OCI-LY7 (cell line): ENCODE results near the gene STS. TPM values are rescaled to one million over a fixed set of nuclear protein-coding genes. Genes with fewer than 3 reads are reported as not detected.

ENCODE experiments used
- BruUV-seq: library from RNA; stranded (reverse); fragments of 400-500 nt; replicated peaks from 2 replicates; lab custom pipeline; 2021; lab: Mats Ljungman, UMichigan
- CTCF ChIA-PET: fragments of 300-600 bp; sonication (Branson Sonifier 250); formaldehyde crosslinking; loops from one replicate; lab custom pipeline; 2022; ENCODE audit warnings: antibody characterized with exemption; ENCODE audit not compliant: unreplicated experiment; lab: Charles Lee
- POLR2A ChIA-PET: fragments of 300-600 bp; sonication (Branson Sonifier 250); formaldehyde crosslinking; loops from one replicate; lab custom pipeline; 2022; ENCODE audit warnings: antibody characterized with exemption; lab: Charles Lee
- DNase-seq: peaks from one replicate; pipeline ENCODE4 v3.0.0-alpha.2; 2015; ENCODE audit warnings: low spot score
- H2AFZ ChIP-seq: fragments of 200-600 bp; sonication (generic), shearing (Covaris generic); 2 replicates; pipeline ENCODE4 v1.6.1; 2014; ENCODE audit warnings: mild to moderate bottlenecking, antibody characterized with exemption, low read length, moderate library complexity
- H3K27ac ChIP-seq: fragments of 200-600 bp; sonication (generic); 2 replicates; pipeline ENCODE4 v1.5.1; 2014; ENCODE audit warnings: mixed run types, low read depth, mild to moderate bottlenecking, moderate library complexity, low read length, inconsistent platforms; ENCODE audit not compliant: poor library complexity, severe bottlenecking
- H3K36me3 ChIP-seq: fragments of 200-600 bp; sonication (generic); 2 replicates; pipeline ENCODE4 v1.6.1; 2014; ENCODE audit warnings: mild to moderate bottlenecking, antibody characterized with exemption, low read length, moderate library complexity, mixed read lengths; ENCODE audit not compliant: insufficient read depth
- H3K4me1 ChIP-seq: fragments of 200-600 bp; sonication (generic); 2 replicates; pipeline ENCODE4 v1.5.1; 2014; ENCODE audit warnings: mild to moderate bottlenecking, low read length; ENCODE audit not compliant: insufficient read depth, poor library complexity, severe bottlenecking
- H3K4me2 ChIP-seq: fragments of 200-600 bp; sonication (generic); 2 replicates; pipeline ENCODE4 v1.6.1; 2014; ENCODE audit warnings: mild to moderate bottlenecking, low read length
- H3K4me3 ChIP-seq: fragments of 200-600 bp; sonication (generic); 2 replicates; pipeline ENCODE4 v1.5.1; 2014; ENCODE audit warnings: mild to moderate bottlenecking, low read depth, low read length; ENCODE audit not compliant: poor library complexity, severe bottlenecking
- H3K79me2 ChIP-seq: fragments of 200-600 bp; sonication (generic); 2 replicates; pipeline ENCODE4 v1.6.1; 2016; ENCODE audit warnings: low read depth, mild to moderate bottlenecking, low read length, moderate library complexity, mixed read lengths; ENCODE audit not compliant: insufficient read depth
- H3K9me2 ChIP-seq: fragments of 200-600 bp; sonication (generic); 2 replicates; pipeline ENCODE4 v1.6.1; 2016; ENCODE audit warnings: mild to moderate bottlenecking, low read length, mixed read lengths; ENCODE audit not compliant: insufficient read depth
- H3K9me3 ChIP-seq: fragments of 200-600 bp; sonication (generic); 2 replicates; pipeline ENCODE4 v1.6.1; 2014; ENCODE audit warnings: mild to moderate bottlenecking, mixed run types, low read length, mixed read lengths
- H4K20me1 ChIP-seq: fragments of 200-600 bp; sonication (generic); 2 replicates; pipeline ENCODE4 v1.6.1; 2014; ENCODE audit warnings: mild to moderate bottlenecking, antibody characterized with exemption, low read length, moderate library complexity, mixed read lengths; ENCODE audit not compliant: insufficient read depth
- CTCF ChIP-seq: fragments of 200-600 bp; sonication (generic); conservative IDR thresholded peaks from 2 replicates; pipeline ENCODE4 v1.5.1; 2014; ENCODE audit warnings: mild to moderate bottlenecking, antibody characterized with exemption, low read length, moderate library complexity, mixed read lengths
- EZH2phosphoT487 ChIP-seq: fragments of 200-600 bp; sonication (generic); IDR thresholded peaks from 2 replicates; pipeline ENCODE4 v1.6.1; 2018; ENCODE audit warnings: low read depth, borderline replicate concordance, mild to moderate bottlenecking, mixed run types, antibody characterized with exemption, low read length, moderate library complexity, mixed read lengths
- intact Hi-C: fragments of 100-400 bp; cut with micrococcal nuclease; formaldehyde crosslinking; loops from one replicate; pipeline ENCODE4 v1.10.0; 2022; ENCODE audit not compliant: unreplicated experiment
- total RNA-seq, 2 experiments: library from RNA; depleted of rRNA in 1 of 2; stranded (reverse); fragments of >200 nt in 1 of 2; shearing (Covaris generic) in 1 of 2; gene quantifications; 2 replicates each; pipeline ENCODE4 v1.2.3, GENCODE V29; 2014 to 2022

Gene STS
- total RNA-seq, 2 experiments from 2014 or later, result 16.3 to 40.3 TPM

GRCh38 chrX:7179446-7179845 lies 31.9 kb downstream of the STS start:
- H4K20me1 ChIP-seq, result no peaks in the 10 kb centered on the region
- intact Hi-C loops, result no loop called here
- no peaks in the 10 kb centered on the region for H3K79me2 ChIP-seq
- no peak for DNase-seq
- H3K9me3 ChIP-seq, result no peaks in the 10 kb centered on the region
- ChIA-PET CTCF (interaction anchor here (1.2 kb wide), 1 partner anchor 11 kb away, joined by 3 read pairs; no protein-coding TSS in a partner anchor), POLR2A (no interaction called here)
- BruUV-seq, result no TSS peak
- no peak overlapping the region for H3K4me3 ChIP-seq
- H2AFZ ChIP-seq, result no peak overlapping the region
- H3K9me2 ChIP-seq, result no peaks in the 10 kb centered on the region
- TF ChIP-seq CTCF (no peak), EZH2phosphoT487 (no peak)
- H3K4me1 ChIP-seq, result peaks cover 16% of the 10 kb centered on the region
- no peak overlapping the region for H3K4me2 ChIP-seq
- no peaks in the 10 kb centered on the region; the same call in 1 of the 2 replicates for H3K36me3 ChIP-seq
- H3K27ac ChIP-seq, result no peak overlapping the region

GRCh38 chrX:7184816-7185215 lies 37.3 kb downstream of the STS start:
- Histone ChIP-seq H3K4me3 (no peak overlapping the region), H3K36me3 (no peaks in the 10 kb centered on the region; the same call in 1 of the 2 replicates), H3K27ac (no peak overlapping the region), H3K9me2 (no peaks in the 10 kb centered on the region), H3K79me2 (no peaks in the 10 kb centered on the region), H2AFZ (no peak overlapping the region), H3K4me1 (peaks cover 16% of the 10 kb centered on the region), H3K9me3 (no peaks in the 10 kb centered on the region), H4K20me1 (no peaks in the 10 kb centered on the region), H3K4me2 (no peak overlapping the region)
- ChIA-PET CTCF (no interaction called here), POLR2A (no interaction called here)
- DNase-seq, result no peak
- TF ChIP-seq EZH2phosphoT487 (no peak), CTCF (no peak)
- intact Hi-C loops, result no loop called here
- BruUV-seq, result no TSS peak

- Histone ChIP-seq H4K20me1 (no peaks in the 10 kb centered on the region), H3K4me3 (no peak overlapping the region), H2AFZ (no peak overlapping the region), H3K27ac (no peak overlapping the region), H3K4me1 (peaks cover 6% of the 10 kb centered on the region), H3K9me3 (no peaks in the 10 kb centered on the region), H3K9me2 (no peaks in the 10 kb centered on the region), H3K79me2 (no peaks in the 10 kb centered on the region), H3K36me3 (no peaks in the 10 kb centered on the region), H3K4me2 (no peak overlapping the region)
- no peak for DNase-seq
- TF ChIP-seq CTCF, result no peak
- no peak for TF ChIP-seq EZH2phosphoT487
- intact Hi-C loops, result no loop called here
- no TSS peak for BruUV-seq
- ChIA-PET CTCF (no interaction called here), POLR2A (no interaction called here)
These were observed 41.2 kb downstream of the STS start for GRCh38 chrX:7188672-7189071.
